Esophagus mucosa (tissue), 1 donor: Measurements from ENCODE around the gene DDX17. TPM values are rescaled to one million over a fixed set of nuclear protein-coding genes. Genes with fewer than 3 reads are reported as not detected.
A peak's percentile ranks its signal among the peaks of the same experiment; 100 is the strongest.

Experiments
- ATAC-seq: fragments of 200-7000 bp; cut with Tn5 transposase; one replicate; pipeline ENCODE4 v1.9.1; 2020
- total RNA-seq: library from RNA; stranded (reverse); gene quantifications from one replicate; pipeline ENCODE4 v1.2.4, GENCODE V29; 2023
- donor health status: DM: yes; HTN: yes; CAD: no.

The DDX17 gene
- total RNA-seq, 1 donor from 2014 or later: 183 TPM

GRCh38 chr22:38448945-38449745, 57.0 kb downstream of the DDX17 start:
- ATAC-seq: no peak

GRCh38 chr22:38446018-38446601, 60.0 kb downstream of the DDX17 start:
- no peak for ATAC-seq

- ATAC-seq: no peak
Observed at GRCh38 chr22:38444783-38445182, 61.3 kb downstream of the DDX17 start.

GRCh38 chr22:38443628-38444521, 62.2 kb downstream of the DDX17 start:
- peak; percentile 55 for ATAC-seq

GRCh38 chr22:38442967-38443627, 63.0 kb downstream of the DDX17 start:
- peak; percentile 9 for ATAC-seq

- ATAC-seq: no peak
Observed at GRCh38 chr22:38441620-38442287, 64.4 kb downstream of the DDX17 start.

GRCh38 chr22:38440747-38441350, 65.3 kb downstream of the DDX17 start:
- no peak for ATAC-seq

GRCh38 chr22:38437416-38437815, 68.7 kb downstream of the DDX17 start:
- ATAC-seq: peak; percentile 37

- no peak for ATAC-seq
Observed at GRCh38 chr22:38436629-38437395, 69.3 kb downstream of the DDX17 start.

- no peak for ATAC-seq
Observed at GRCh38 chr22:38435965-38436364, 70.1 kb downstream of the DDX17 start.

- ATAC-seq: no peak
Observed at GRCh38 chr22:38435010-38435409, 71.1 kb downstream of the DDX17 start.

GRCh38 chr22:38433871-38434270, 72.2 kb downstream of the DDX17 start:
- no peak for ATAC-seq

Other genes with a start within 250 kb of the DDX17 start
- gene TMEM184B, start 233.3 kb downstream of the DDX17 start, total RNA-seq: 22.6 TPM
- 71.0 TPM for gene CSNK1E, start 188.9 kb downstream of the DDX17 start, total RNA-seq
- not detected for gene KCNJ4, start 51.1 kb downstream of the DDX17 start, total RNA-seq
- gene KDELR3, start 38.2 kb downstream of the DDX17 start, total RNA-seq: 3.2 TPM
- gene DMC1, start 63.9 kb upstream of the DDX17 start, total RNA-seq: 1.1 TPM
- 0.72 TPM for gene FAM227A, start 150.1 kb upstream of the DDX17 start, total RNA-seq
- gene CBY1, start 150.3 kb upstream of the DDX17 start, total RNA-seq: 18.4 TPM
- 90.9 TPM for gene TOMM22, start 175.6 kb upstream of the DDX17 start, total RNA-seq
- gene JOSD1, start 194.6 kb upstream of the DDX17 start, total RNA-seq: 25.6 TPM
- 20.0 TPM for gene GTPBP1, start 199.6 kb upstream of the DDX17 start, total RNA-seq
- gene SUN2, start 249.7 kb upstream of the DDX17 start, total RNA-seq: 94.2 TPM